ENCODE measurements around the gene RTP1. TPM values are rescaled to one million over a fixed set of nuclear protein-coding genes. Genes with fewer than 3 reads are reported as not detected.
"Not testable (repeated sequence)": the region's sequence is repeated elsewhere in the genome, so short reads cannot be mapped to it uniquely, and the experiment has no call there.

RTP1 gene
- total and polyA plus RNA-seq, 3 experiments from 2014 or later, result not detected

DNA sequence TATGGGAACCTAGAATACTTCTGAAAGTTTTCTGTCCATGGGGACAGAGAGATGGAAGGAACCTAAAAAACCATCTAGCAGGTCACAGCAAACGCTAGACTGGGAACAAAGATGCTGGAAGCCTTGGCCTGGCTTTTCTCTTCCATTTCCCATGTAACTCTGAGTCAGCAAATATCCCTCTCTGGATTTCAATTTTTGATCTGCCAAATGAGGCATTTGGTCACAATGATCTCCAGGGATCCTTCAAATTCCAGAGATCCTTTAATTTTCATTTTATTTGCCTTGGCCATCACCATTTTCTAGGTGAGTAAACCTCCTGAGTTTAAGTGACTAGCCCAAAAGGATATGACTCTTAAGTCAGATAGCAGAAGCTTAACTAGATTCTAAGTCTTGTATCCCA lies 39.7 kb downstream of the RTP1 start:
- Histone ChIP-seq H3K4me1 (ENCODE audit: insufficient read depth, low read length) (no peaks in the 10 kb centered on the region), H3K27me3 (ENCODE audit: insufficient read depth, low read length, poor library complexity, severe bottlenecking) (no peaks in the 10 kb centered on the region), H3K36me3 (ENCODE audit: insufficient read depth, low read length) (no peaks in the 10 kb centered on the region), H3K27ac (ENCODE audit: low read depth, low read length) (no peak overlapping the region), H3K9me3 (ENCODE audit: low read length) (no peaks in the 10 kb centered on the region), H3K4me3 (ENCODE audit: low read length) (no peak overlapping the region)
- Mint-ChIP-seq H3K9me3 (no peaks in the 10 kb centered on the region), H3K27me3 (no peaks in the 10 kb centered on the region), H3K36me3 (no peaks in the 10 kb centered on the region), H3K4me1 (no peaks in the 10 kb centered on the region), H3K27ac (no peak overlapping the region), H3K4me3 (no peak overlapping the region)
- CTCF ChIA-PET, result no interaction called here
- POLR2A ChIA-PET, result no interaction called here
- DNase-seq, result no peak

DNA sequence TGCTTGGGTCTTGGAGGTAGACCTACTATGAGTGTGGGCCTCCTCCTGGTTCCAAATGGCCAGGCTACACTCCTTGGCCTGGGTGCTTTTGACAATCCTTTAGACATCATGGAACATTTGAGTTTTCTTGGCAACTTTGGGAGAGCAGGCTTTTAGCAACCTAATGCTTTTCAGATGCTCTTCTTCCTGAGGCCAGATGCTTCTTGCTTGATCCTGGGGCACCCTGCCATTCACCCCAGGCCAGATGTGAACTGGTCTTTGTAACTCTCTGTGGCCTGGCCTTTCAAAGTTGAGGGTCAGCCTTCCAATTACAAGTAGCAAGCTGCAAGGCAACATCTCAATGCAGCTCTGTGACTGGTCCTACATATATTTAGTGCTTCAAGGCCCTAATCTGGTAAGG lies 40.5 kb downstream of the RTP1 start:
- H3K4me3 ChIP-seq (ENCODE audit: low read length), result no peak overlapping the region
- Mint-ChIP-seq H3K4me3 (no peak overlapping the region), H3K9me3 (no peaks in the 10 kb centered on the region), H3K27ac (no peak overlapping the region), H3K36me3 (no peaks in the 10 kb centered on the region), H3K4me1 (no peaks in the 10 kb centered on the region), H3K27me3 (no peaks in the 10 kb centered on the region)
- no peak for DNase-seq
- no peaks in the 10 kb centered on the region for H3K36me3 ChIP-seq (ENCODE audit: insufficient read depth, low read length)
- no peaks in the 10 kb centered on the region for H3K9me3 ChIP-seq (ENCODE audit: low read length)
- no peaks in the 10 kb centered on the region for H3K4me1 ChIP-seq (ENCODE audit: insufficient read depth, low read length)
- no peaks in the 10 kb centered on the region for H3K27me3 ChIP-seq (ENCODE audit: insufficient read depth, low read length, poor library complexity, severe bottlenecking)
- ChIA-PET POLR2A (no interaction called here), CTCF (no interaction called here)
- H3K27ac ChIP-seq (ENCODE audit: low read depth, low read length), result no peak overlapping the region

DNA sequence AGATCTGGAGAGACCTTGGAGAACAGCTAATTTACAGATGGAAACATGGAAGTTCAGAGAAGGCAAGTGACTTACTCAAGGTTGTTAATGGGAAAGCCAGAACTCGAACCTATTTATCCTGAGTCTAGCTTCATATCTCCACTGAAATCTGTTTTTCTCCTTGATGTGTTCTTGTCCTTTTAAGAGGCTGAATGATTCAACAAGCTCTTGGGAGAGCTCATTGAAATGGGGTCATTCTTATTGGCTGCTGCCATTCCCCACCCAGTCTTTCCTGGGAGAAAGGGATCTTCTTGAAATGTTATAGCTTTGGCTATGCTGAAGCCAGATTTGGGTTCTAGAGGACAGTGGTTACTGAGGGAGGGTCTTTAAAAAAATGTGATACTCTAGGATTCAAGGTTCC lies 41.0 kb downstream of the RTP1 start:
- Mint-ChIP-seq H3K9me3 (no peaks in the 10 kb centered on the region), H3K4me1 (no peaks in the 10 kb centered on the region), H3K27me3 (no peaks in the 10 kb centered on the region), H3K27ac (no peak overlapping the region), H3K36me3 (no peaks in the 10 kb centered on the region), H3K4me3 (no peak overlapping the region)
- Histone ChIP-seq H3K27ac (ENCODE audit: low read depth, low read length) (no peak overlapping the region), H3K27me3 (ENCODE audit: insufficient read depth, low read length, poor library complexity, severe bottlenecking) (no peaks in the 10 kb centered on the region), H3K36me3 (ENCODE audit: insufficient read depth, low read length) (no peaks in the 10 kb centered on the region), H3K4me1 (ENCODE audit: insufficient read depth, low read length) (no peaks in the 10 kb centered on the region), H3K9me3 (ENCODE audit: low read length) (no peaks in the 10 kb centered on the region), H3K4me3 (ENCODE audit: low read length) (no peak overlapping the region)
- ChIA-PET POLR2A (no interaction called here), CTCF (no interaction called here)
- DNase-seq, result no peak

DNA sequence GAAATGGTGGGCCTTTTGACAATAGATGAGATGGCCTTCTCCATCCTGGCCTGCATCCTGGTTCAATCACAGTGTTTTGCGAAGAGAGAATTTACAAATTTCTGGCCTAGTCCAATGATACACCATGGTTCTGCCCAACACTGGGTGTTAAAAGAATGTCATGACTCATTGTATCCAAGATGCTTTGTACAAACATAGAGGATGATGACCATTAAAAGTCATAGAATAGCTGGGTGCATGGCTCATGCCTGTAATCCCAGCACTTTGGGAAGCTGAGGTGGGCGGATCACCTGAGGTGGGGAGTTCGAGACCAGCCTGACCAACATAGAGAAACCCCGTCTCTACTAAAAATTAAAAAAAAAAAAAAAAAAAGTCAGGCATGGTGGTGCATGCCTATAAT lies 41.5 kb downstream of the RTP1 start:
- H3K4me1 ChIP-seq (ENCODE audit: insufficient read depth, low read length); DNase-seq; H3K36me3 Mint-ChIP-seq; H3K4me3 Mint-ChIP-seq; H3K9me3 Mint-ChIP-seq; H3K27me3 Mint-ChIP-seq; H3K27ac Mint-ChIP-seq; H3K4me1 Mint-ChIP-seq; H3K9me3 ChIP-seq (ENCODE audit: low read length); H3K36me3 ChIP-seq (ENCODE audit: insufficient read depth, low read length); H3K27me3 ChIP-seq (ENCODE audit: insufficient read depth, low read length, poor library complexity, severe bottlenecking); H3K4me3 ChIP-seq (ENCODE audit: low read length); H3K27ac ChIP-seq (ENCODE audit: low read depth, low read length); CTCF ChIA-PET; POLR2A ChIA-PET: not testable (repeated sequence)

DNA sequence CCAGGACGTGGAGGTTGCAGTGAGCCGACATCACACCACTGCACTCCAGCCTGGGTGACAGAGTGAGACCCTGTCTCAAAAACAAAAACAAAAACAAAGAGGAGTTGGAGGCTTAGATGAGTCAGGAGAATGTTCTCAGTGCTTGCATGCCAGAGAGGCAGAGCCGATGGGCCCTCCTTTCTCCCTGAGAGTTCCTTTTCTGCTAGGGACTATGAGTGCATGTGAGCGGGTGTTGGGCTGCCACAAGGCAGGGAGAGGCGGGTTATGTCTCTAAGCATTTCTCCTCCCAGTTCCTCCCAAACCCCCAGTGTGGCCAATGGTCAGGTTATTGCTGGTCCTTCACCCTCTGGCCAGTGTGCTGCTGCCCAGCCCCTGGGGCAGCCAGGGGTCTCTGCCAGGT lies 45.1 kb downstream of the RTP1 start:
- no peak for DNase-seq
- H3K4me1 Mint-ChIP-seq, result peaks cover 3 to 12% (median 4%) of the 10 kb centered on the region in 3 donors
- Histone ChIP-seq H3K27me3 (ENCODE audit: insufficient read depth, low read length, poor library complexity, severe bottlenecking) (no peaks in the 10 kb centered on the region), H3K4me1 (ENCODE audit: insufficient read depth, low read length) (peaks cover 3% of the 10 kb centered on the region), H3K36me3 (ENCODE audit: insufficient read depth, low read length) (no peaks in the 10 kb centered on the region), H3K9me3 (ENCODE audit: low read length) (no peaks in the 10 kb centered on the region), H3K27ac (ENCODE audit: low read depth, low read length) (no peak overlapping the region), H3K4me3 (ENCODE audit: low read length) (no peak overlapping the region)
- no peak overlapping the region for H3K4me3 Mint-ChIP-seq
- ChIA-PET POLR2A (no interaction called here), CTCF (interaction anchor here (0.8 kb wide), 1 partner anchor 8 kb away, joined by 3 read pairs; no protein-coding TSS in a partner anchor)
- H3K36me3 Mint-ChIP-seq, result no peaks in the 10 kb centered on the region
- no peaks in the 10 kb centered on the region for H3K9me3 Mint-ChIP-seq
- H3K27ac Mint-ChIP-seq, result no peak overlapping the region
- H3K27me3 Mint-ChIP-seq, result peaks cover 6 to 9% of the 10 kb centered on the region in 2 donors

DNA sequence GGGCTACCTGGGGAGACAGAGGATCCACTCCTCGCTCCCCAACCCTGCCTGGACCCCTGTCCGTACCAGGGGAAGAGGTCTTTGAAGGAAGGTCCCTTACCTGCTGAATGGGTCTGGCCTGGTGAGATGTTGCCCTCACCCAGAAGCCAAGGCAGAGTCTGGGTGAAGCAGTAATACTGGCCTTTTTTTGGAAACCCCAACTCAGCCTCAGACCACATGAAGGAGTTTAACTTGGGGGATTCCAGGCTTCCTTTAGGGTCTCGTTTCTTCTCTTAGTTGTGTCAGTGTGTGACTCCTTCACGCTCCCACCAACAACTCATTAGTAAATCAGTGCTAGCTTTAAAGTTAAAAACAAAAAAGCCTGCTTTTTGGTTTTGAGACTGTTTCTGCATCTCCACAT lies 45.6 kb downstream of the RTP1 start:
- POLR2A ChIA-PET, result no interaction called here
- Mint-ChIP-seq H3K4me3 (no peak overlapping the region), H3K9me3 (no peaks in the 10 kb centered on the region), H3K27me3 (peaks cover 6 to 9% of the 10 kb centered on the region in 2 donors), H3K4me1 (peaks cover 3 to 16% (median 8%) of the 10 kb centered on the region in 3 donors), H3K36me3 (no peaks in the 10 kb centered on the region), H3K27ac (no peak overlapping the region)
- no peak overlapping the region for H3K27ac ChIP-seq (ENCODE audit: low read depth, low read length)
- no peaks in the 10 kb centered on the region for H3K27me3 ChIP-seq (ENCODE audit: insufficient read depth, low read length, poor library complexity, severe bottlenecking)
- H3K4me3 ChIP-seq (ENCODE audit: low read length), result no peak overlapping the region
- CTCF ChIA-PET, result no interaction called here
- H3K4me1 ChIP-seq (ENCODE audit: insufficient read depth, low read length), result peaks cover 6% of the 10 kb centered on the region
- H3K9me3 ChIP-seq (ENCODE audit: low read length), result no peaks in the 10 kb centered on the region
- no peak for DNase-seq
- no peaks in the 10 kb centered on the region for H3K36me3 ChIP-seq (ENCODE audit: insufficient read depth, low read length)

DNA sequence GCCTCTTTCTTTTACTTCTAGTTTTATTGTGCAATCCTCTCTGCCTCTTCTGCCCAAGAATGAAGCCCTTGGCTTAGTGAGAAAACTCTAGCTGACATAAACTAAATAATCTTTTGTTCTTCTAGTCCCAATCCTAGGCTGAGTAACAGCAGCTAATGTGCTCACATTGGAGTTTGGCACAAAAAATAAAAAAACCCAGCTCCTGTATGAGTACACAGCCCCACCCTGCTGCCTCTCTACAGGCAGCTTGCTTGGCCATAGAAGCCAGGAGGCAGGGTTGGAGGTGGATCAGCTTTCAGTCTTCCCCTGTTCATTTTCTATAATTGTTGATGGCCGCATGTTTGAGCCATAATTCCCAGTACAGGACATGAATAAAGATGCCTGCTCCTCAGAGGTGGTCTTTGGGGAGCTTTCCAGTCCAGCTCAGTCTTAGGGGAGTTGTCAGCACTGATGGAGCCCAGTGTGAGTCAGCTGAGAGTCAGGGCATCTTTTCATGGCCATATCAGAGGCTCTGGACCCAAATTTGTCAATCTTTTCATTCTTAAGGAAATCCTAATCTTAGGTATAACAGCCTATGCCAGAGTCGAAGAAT lies 46.7 kb downstream of the RTP1 start:
- Histone ChIP-seq H3K4me1 (ENCODE audit: insufficient read depth, low read length) (peaks cover 6% of the 10 kb centered on the region), H3K9me3 (ENCODE audit: low read length) (no peaks in the 10 kb centered on the region), H3K27ac (ENCODE audit: low read depth, low read length) (no peak overlapping the region), H3K36me3 (ENCODE audit: insufficient read depth, low read length) (no peaks in the 10 kb centered on the region), H3K27me3 (ENCODE audit: insufficient read depth, low read length, poor library complexity, severe bottlenecking) (no peaks in the 10 kb centered on the region), H3K4me3 (ENCODE audit: low read length) (no peak overlapping the region)
- Mint-ChIP-seq H3K4me1 (peaks cover 3 to 18% (median 9%) of the 10 kb centered on the region in 3 donors), H3K9me3 (no peaks in the 10 kb centered on the region), H3K36me3 (no peaks in the 10 kb centered on the region), H3K27me3 (peaks cover 6 to 17% of the 10 kb centered on the region in 2 donors), H3K27ac (no peak overlapping the region), H3K4me3 (no peak overlapping the region)
- DNase-seq, result no peak
- CTCF ChIA-PET, result no interaction called here
- POLR2A ChIA-PET, result no interaction called here

DNA sequence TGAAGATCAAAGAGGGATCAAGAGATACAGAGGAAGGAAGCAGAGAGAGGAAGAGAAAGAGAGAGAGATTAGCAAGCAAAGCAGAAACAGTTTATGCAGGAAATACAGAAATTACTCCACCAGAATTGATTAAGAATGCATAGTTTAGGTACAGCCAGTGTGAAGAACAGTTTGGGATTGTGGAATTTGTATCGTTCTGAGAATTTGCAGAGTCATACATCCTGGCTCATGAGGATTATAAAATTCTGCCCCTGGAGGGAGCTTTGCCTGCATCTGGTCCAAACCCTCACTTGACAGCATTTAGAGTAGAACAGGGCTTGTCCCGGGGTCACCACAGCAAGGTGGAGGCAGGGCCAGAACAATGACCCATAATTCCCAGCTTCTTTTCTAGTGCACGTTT lies 50.1 kb downstream of the RTP1 start:
- Histone ChIP-seq H3K36me3 (ENCODE audit: insufficient read depth, low read length) (no peaks in the 10 kb centered on the region), H3K4me1 (ENCODE audit: insufficient read depth, low read length) (peaks cover 6% of the 10 kb centered on the region), H3K27me3 (ENCODE audit: insufficient read depth, low read length, poor library complexity, severe bottlenecking) (no peaks in the 10 kb centered on the region), H3K4me3 (ENCODE audit: low read length) (no peak overlapping the region), H3K27ac (ENCODE audit: low read depth, low read length) (no peak overlapping the region), H3K9me3 (ENCODE audit: low read length) (no peaks in the 10 kb centered on the region)
- H3K9me3 Mint-ChIP-seq, result no peaks in the 10 kb centered on the region
- POLR2A ChIA-PET, result no interaction called here
- peak overlapping the region in 1 of 7 donors; percentile 7 for H3K4me3 Mint-ChIP-seq
- H3K27ac Mint-ChIP-seq, result peak overlapping the region in 1 of 8 donors; percentile 48
- H3K4me1 Mint-ChIP-seq, result peaks cover 3 to 18% (median 9%) of the 10 kb centered on the region in 3 donors
- CTCF ChIA-PET, result no interaction called here
- peaks cover 16 to 29% of the 10 kb centered on the region in 2 donors for H3K27me3 Mint-ChIP-seq
- no peak for DNase-seq
- no peaks in the 10 kb centered on the region for H3K36me3 Mint-ChIP-seq

All from CD8-positive, alpha-beta memory T cell (primary cell).